DND-41 (cell line): ENCODE measurements around the gene ACO1.

Experiments
- EZH2 ChIP-seq: IDR thresholded peaks from 3 replicates; pipeline ENCODE4 v1.6.1; 2012; ENCODE audit warnings: borderline replicate concordance, low read depth, mild to moderate bottlenecking, moderate library complexity, low read length, inconsistent platforms; ENCODE audit not compliant: severe bottlenecking
- TF ChIP-seq, protein P1 (sequence below): IDR thresholded peaks from 2 replicates; pipeline ENCODE4 v1.5.1; 2012; ENCODE audit warnings: borderline replicate concordance, low read length, moderate library complexity, mild to moderate bottlenecking; ENCODE audit not compliant: poor library complexity, severe bottlenecking; ENCODE audit errors: extremely low read depth

- TF ChIP-seq, protein P1, sequence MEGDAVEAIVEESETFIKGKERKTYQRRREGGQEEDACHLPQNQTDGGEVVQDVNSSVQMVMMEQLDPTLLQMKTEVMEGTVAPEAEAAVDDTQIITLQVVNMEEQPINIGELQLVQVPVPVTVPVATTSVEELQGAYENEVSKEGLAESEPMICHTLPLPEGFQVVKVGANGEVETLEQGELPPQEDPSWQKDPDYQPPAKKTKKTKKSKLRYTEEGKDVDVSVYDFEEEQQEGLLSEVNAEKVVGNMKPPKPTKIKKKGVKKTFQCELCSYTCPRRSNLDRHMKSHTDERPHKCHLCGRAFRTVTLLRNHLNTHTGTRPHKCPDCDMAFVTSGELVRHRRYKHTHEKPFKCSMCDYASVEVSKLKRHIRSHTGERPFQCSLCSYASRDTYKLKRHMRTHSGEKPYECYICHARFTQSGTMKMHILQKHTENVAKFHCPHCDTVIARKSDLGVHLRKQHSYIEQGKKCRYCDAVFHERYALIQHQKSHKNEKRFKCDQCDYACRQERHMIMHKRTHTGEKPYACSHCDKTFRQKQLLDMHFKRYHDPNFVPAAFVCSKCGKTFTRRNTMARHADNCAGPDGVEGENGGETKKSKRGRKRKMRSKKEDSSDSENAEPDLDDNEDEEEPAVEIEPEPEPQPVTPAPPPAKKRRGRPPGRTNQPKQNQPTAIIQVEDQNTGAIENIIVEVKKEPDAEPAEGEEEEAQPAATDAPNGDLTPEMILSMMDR: no peak
- TF ChIP-seq EZH2: no peak
These were observed 4.9 kb downstream of the ACO1 start for GRCh38 chr9:32389365-32389764.
